LHCN-M2 (cell line): ENCODE measurements around the gene FRMPD2. TPM values are rescaled to one million over a fixed set of nuclear protein-coding genes. Genes with fewer than 3 reads are reported as not detected.
"Not testable (repeated sequence)": the region's sequence is repeated elsewhere in the genome, so short reads cannot be mapped to it uniquely, and the experiment has no call there.

ENCODE experiments used
- DNase-seq: peaks from one replicate; pipeline ENCODE4 v3.0.0-alpha.2; 2012; ENCODE audit warnings: low read depth
- total RNA-seq: library from RNA; depleted of rRNA; stranded (reverse); fragments of >200 nt; gene quantifications from 2 replicates; pipeline ENCODE4 v1.2.3, GENCODE V29; 2014

Gene FRMPD2
- total RNA-seq, 1 experiment from 2014 or later: not detected

GRCh38 chr10:48233559-48234005 is 40.9 kb downstream of the FRMPD2 start:
- no peak for DNase-seq

- no peak for DNase-seq
These were observed 41.6 kb downstream of the FRMPD2 start for GRCh38 chr10:48232717-48233447.

DNA sequence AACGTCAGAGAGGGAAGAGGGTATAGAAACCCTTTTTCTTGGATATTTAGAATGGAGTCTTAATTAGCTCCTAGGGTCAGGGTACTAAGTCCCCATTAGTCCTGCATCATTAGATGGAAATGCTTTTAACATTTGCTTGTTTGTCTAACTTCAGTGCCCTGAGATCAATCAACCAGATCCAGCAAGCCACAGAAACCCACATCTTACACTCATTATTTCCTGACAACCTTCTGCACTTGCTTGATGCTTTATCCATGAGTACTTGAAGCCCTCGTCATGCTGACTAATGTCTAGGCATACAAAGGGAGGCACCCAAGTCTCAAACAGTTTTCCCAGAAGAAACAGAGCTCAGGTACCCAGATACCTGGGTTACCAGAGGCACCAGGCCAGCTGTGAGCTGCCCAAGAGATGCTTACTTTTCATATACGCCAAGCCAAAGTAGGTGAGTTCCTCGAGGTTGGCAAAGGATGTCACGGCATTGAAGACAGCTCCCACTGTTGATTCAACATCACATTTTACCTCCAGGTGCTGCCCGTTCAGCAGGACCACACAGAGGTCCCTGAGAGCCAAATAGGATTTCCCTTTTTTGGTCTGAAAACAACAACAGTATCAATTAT is 42.7 kb downstream of the FRMPD2 start:
- no peak for DNase-seq

DNA sequence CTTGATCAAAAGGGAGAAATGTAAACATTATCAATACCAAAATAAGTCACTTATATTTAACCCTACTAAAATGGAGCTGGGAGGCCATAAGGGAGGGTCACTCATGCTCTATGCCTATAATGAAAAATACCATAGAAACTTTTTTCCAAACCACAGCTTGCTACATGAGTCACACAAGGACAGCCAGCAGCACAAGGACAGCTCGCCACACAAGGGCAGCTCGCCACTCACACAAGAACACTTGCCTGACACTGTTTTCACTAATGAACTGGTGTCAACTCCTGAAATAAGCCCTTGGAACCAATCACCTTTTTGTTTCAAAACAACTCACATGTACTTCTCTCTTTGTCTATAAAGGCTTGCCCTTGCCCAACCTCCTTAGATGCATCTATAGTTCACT is 43.3 kb downstream of the FRMPD2 start:
- DNase-seq: no peak

DNA sequence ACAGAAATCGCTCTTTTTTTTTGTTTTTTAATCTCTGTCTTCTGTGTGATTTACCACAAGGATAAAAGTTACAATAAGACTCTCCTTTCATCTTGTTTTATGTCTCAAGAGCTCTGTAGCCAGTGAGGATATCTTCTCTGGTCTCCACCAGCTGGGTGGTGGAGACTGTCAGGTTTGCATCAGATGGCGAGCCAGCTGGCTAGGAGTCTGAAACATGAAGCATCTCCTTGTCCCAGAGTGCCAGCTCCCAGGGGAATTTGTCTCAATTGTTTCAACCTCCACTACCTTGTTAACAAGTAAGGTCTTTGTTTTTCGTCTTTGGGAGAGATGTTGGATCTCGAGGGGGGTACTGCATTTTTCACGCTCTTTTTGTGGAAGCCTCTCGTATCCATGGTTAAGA is 47.3 kb downstream of the FRMPD2 start:
- no peak for DNase-seq

DNA sequence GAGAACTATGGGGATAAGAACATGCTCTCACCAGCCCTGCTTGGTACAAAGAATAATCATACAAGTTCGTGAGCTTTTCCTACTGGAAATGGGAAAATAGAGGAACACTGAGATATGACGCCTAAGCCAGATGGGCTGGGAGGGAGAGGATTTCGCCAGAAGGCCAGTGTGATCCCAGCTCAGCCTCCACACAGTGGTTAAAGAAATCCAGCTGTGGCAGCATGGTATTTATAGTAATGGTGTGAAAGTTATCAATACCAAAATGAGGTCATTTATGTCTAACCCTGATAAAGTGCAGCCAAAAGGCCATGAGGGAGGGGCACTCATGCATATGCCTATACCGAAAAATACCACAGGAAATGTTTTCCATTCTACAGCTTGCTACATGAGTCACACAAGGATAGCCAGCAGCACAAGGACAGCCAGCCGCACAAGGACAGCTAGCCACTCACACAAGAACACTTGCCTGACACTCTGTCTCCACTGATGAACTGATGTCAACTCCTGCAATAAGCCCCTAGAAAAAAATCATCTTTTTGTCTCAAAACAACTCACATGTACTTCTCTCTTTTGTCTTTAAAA is 49.4 kb downstream of the FRMPD2 start:
- peak; percentile 2 for DNase-seq

DNA sequence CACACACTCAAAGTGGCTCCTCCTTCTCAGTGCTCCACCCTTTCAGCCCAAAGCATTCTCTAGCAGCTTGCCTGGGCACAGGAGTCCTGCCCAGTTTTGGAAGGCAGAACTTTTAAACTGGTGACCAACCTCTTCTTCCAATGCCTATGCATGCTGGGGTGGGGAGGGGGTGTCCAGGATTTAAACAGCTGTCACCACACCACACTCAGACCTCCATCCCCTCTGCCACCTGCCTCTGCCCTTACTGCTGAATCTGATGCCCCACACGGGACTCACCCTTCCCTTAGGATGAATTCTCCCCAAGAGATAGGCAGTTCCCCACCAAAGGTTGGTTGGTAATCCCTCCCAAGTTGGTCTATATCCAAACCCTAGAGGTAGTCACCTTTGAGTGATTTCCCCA is 50.2 kb downstream of the FRMPD2 start:
- DNase-seq: no peak

DNA sequence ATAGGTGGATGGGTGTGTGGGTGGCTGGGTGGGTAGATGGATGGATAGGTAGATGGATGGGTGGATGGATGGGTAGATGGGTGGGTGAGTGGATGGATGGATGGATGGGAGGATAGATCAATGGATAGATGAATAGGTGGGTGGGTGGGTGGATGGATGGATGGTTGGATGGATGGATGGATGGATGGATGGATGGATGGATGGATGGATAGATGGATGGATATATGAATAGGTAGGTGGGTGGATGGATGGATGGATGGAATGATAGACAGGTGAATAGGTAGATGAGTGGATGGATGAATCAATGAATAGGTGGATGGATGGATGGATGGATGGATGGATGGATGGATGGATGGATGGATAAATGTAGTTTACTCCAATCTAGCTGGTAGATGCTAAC is 52.7 kb downstream of the FRMPD2 start:
- DNase-seq: no peak

- DNase-seq: not testable (repeated sequence)
These were observed 53.5 kb downstream of the FRMPD2 start for GRCh38 chr10:48221031-48221430.

DNA sequence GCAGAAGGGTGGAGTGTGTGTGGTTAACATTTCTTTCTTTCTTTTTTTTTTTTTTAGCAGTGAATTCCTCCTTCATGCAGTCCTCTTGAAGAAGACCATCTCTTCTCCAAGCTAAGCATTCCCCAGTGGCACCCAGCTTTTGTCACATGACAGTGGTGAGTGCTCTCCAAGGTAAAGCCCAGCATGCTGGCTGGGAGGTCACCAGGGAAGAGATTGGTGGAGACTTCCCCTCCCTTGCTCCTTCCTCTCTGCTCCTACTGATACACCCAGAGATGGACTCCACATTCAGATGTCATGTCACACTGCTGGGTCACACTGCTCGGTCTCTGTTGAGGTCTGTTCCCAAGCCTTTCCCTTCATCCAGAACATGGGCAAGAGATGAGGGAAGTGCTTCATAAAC is 55.3 kb downstream of the FRMPD2 start:
- no peak for DNase-seq

DNA sequence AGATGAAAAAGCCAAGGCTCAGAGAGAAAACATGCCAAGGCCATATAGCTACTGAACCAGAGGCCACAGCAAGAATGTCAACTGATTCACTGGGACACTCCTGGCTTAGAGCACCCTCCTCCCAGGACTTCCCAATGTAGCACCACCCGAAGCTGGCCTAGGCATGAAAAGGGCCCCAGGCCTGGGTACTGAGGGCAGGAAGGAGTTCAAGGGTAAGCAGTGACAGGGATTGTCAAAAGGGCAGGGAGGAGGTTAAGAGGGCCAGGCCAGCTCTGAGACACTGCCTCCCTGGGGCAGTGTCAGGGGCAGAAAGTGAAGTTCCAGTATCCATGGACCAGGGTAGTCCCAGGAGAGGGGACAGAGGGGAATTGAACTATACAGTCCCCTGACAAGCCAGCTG is 57.8 kb downstream of the FRMPD2 start:
- DNase-seq: no peak

DNA sequence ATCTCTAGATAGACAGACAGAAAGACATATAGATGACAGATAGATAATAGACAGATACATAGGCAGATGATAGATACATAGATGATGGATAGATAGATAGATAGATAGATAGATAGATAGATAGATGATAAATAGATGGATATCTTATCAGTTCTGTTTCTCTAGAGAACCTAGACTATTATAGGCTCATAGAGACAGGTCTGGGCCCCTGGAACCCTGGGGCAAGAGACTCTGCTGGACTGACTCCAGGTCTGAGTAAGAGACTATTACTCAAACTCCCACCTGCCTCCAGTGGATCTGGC is 58.3 kb downstream of the FRMPD2 start:
- no peak for DNase-seq

GRCh38 chr10:48215486-48216203 is 58.9 kb downstream of the FRMPD2 start:
- DNase-seq: peak; percentile 23

DNA sequence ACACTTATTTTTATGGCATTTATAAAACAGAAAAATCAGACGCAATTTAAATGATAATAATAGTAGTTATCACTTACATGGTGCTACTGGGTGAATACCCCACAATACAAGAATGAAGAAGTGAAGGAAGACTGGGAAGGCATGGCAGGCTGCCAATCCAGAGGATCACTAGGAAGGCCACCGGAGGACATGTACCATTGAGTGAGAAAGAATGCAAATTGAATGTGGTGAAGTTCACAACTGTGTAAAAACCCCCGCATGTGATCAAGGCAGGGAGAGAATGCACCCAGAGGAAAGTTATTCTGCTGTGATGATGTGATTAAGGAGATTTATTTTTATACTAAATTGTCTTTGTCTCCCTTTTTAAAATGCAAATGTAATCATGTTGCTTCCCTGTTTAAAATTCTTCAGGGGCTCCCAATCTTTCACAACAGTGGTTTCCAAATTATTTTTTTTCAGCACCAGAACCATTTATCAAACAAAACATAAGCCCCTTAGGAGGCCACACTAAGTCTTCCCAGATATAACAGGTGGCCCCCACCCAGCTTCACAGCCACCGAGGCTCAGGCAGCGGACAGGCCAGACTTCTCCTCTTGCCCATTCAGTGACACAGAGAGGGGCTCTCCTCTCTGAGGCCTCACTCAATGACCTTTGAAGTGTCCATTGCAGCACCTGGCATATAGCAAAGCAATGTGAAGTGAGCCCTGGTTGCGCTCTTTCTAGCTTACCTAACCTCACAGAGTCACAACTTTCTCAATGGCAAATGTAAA is 59.6 kb downstream of the FRMPD2 start:
- no peak for DNase-seq

DNA sequence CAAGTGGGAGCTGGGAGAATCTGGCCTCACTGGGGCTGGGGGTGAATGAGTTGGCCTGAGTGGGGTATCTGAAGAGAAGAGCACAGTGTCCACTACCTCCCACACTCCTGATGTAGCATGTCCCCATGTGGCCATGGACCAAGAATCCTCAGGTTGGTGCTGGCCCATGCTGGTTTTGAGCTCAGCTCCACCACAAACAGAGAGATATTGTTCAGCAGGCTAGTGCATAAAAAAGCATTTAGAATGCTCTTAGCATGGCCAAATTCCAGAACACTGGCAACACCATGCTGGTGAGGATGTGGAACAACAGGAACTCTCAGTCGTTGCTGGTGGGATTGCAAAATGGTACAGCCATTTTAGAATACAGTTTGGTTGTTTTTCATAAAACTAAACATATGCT is 61.4 kb downstream of the FRMPD2 start:
- DNase-seq: no peak

- no peak for DNase-seq
These were observed 62.7 kb downstream of the FRMPD2 start for GRCh38 chr10:48211777-48212176.

DNA sequence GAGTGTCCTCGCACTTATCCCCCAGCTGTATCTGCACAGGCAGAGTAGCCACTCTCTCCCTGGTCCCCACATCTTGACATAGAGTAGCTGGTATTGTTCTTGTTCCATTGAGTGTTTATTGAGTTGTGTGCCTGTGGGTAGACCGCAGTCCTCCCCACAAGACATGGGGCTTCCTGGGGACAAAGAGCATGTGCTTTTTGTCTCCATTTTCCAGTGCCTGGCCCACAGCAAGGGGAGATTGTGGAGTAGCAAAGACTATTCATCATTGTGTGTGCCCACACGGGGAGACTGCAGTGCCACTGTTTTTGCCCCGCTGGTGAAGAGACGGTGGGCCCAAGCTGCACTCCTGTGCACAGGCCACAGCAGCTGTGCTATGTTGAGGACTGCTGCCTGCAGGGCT is 63.5 kb downstream of the FRMPD2 start:
- DNase-seq: no peak

DNA sequence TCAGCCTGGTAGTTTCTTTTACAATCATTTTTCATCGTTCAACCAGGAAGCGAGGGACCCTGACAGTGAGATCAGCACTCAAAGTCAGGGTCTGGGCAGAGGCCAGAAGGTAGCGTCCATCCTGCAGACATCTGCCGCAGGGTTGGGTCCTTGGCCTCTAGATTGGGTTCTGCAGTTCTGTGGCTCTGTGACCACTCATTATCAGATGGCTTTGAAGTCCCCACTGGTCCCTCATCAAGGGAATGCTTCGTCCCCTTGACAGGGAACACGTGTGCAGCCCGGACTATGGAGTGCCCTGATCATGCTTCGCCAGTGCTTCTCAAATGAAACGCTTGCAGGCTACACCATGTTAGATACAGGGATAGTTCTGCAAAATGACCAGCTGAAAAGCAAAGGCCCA is 64.1 kb downstream of the FRMPD2 start:
- no peak for DNase-seq

GRCh38 chr10:48209241-48209640 is 65.3 kb downstream of the FRMPD2 start:
- DNase-seq: no peak

- DNase-seq: no peak
These were observed 66.6 kb downstream of the FRMPD2 start for GRCh38 chr10:48207853-48208252.

DNA sequence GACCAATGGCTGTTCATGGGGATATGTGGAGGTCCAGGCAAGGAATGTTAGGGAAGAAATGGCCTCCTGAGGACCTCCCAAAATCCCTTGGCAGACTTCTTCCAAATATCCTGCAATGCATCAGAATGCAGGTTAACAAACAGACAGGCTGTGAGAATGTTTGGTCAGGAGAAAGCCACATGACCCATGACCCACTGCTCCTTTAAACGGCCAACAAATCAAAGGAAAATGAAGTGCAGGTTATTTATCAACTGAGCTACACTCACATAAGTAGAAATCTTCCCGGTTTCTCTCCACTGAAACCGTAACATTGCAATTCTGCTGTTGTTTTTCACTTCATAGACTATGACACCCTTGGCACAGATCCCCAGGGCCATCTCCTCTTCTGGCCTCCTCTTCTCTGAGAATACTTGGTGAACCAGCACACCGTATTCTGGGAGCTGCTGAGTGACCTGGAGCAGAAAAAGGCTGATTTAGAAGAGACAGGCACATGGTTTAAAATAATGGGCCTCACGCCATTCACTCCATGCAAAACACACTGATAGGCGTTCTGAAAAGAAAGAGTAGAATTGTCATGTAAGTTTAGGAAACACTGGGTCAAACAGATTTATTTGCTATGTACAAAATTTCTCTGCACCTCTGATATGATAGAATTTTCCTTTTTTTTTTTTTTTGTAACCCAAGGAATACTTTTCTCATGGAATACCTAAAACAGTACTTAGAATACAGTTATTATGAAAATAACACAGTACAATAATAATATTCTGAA is 67.8 kb downstream of the FRMPD2 start:
- DNase-seq: no peak
